Left ventricle myocardium inferior (tissue), 1 donor: ENCODE measurements around the gene ZNF844. TPM values are rescaled to one million over a fixed set of nuclear protein-coding genes. Genes with fewer than 3 reads are reported as not detected.

Experiments
- DNase-seq: peaks from one replicate; pipeline ENCODE4 v3.0.0-alpha.2; 2020
- H3K27ac ChIP-seq: fragments of 200-600 bp; replicated peaks from 2 replicates; pipeline ENCODE4 v1.8.0; 2021
- H3K27me3 ChIP-seq: fragments of 200-600 bp; 2 replicates; pipeline ENCODE4 v1.8.0; 2021; ENCODE audit warnings: low read depth
- H3K36me3 ChIP-seq: fragments of 200-600 bp; 2 replicates; pipeline ENCODE4 v1.8.0; 2021
- H3K4me1 ChIP-seq: fragments of 200-600 bp; 2 replicates; pipeline ENCODE4 v1.8.0; 2021
- H3K4me3 ChIP-seq: fragments of 200-600 bp; 2 replicates; pipeline ENCODE4 v1.8.0; 2021; ENCODE audit warnings: mild to moderate bottlenecking, moderate library complexity
- H3K9me3 ChIP-seq: fragments of 200-600 bp; replicated peaks from 2 replicates; pipeline ENCODE4 v1.8.0; 2021
- intact Hi-C: fragments of 100-400 bp; cut with micrococcal nuclease; formaldehyde crosslinking; loops from one replicate; pipeline ENCODE4 v1.11.0; 2022
- long read RNA-seq: library from polyadenylated mRNA; unstranded; transcript quantifications from one replicate; pipeline ENCODE4 v2.0.0, GENCODE V29; 2021
- total RNA-seq: library from RNA; stranded (reverse); fragmentation: NEBNext Ultra II Directional; extraction: Animal tissue kit (Norgen Biotek cat#: 25700); gene quantifications from one replicate; pipeline ENCODE4 v1.2.1, GENCODE V29; 2021
- TF ChIP-seq, protein P1 (sequence below): fragments of 200-600 bp; IDR thresholded peaks from 2 replicates; pipeline ENCODE4 v1.8.0; 2021; ENCODE audit warnings: antibody characterized with exemption, mild to moderate bottlenecking, borderline replicate concordance
- donor health status: DM: no; HTN: yes; CAD: no; lungs with severe emphysema.

Gene ZNF844
- total RNA-seq = 16.4 TPM
- long read RNA-seq, full-length matches to known transcripts = 3 of 3 reads
- long read RNA-seq, partial matches to known transcripts = 0 of 3 reads
- long read RNA-seq, other reads (novel, unspliced or antisense) = 0 of 3 reads

DNA sequence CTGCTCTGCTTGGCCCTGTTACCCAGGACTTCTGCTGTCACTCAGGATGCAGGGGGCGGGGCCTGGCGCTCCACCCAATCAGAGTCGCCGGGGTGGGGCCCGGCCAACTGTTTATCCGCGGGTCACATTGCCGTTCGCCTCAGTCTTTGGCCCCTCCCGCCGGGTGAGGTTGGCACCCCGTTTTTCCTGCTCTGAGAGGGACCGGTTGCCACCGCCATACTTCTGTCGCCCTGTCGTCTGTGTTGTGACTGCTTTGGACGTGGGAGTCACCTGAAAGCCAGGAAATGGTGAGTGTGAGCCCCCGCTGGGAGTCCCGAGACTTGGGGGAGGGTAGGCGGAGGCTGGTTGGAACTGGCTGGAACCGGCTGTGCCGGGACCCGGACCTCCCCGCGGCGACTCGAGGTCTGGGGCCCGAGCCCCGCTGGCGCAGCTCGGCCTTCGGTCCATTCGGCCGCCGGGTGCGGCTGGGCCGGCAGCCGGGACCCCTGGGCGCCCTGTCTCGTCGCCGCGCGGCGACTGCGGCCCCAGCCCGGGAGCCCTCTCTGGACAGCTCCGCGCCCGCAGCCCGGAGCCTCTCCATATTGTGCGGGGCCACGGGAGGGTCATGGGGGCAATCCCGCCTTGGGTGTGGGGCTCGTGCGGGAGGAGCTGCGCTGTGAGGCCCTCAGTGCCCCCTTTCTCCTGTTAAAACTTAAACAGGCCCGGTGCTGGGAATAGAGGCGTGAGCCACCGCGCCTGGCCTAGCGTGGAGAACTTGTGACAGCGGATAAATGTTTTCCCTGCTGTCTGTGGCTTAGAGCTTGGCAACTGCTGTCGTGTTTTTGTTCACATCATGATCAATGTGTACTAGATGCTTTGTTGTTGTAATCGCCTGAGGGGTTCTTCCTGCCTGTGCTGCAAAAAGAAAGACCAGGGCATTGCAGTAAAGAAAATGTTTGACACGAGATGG, at the start of gene ZNF844:
TSS of gene ZNF844 (plus strand) at position 142 of the 949 bp plus-strand sequence. CDS start at position 285, 143 bp downstream.
- intact Hi-C loops = loop anchor here (5.0 kb wide), 1 partner anchor 77 kb away; the partner anchor contains the start of gene ZNF20
- Histone ChIP-seq H3K27ac (peak within 1 kb of the TSS; percentile 95), H3K36me3 (peaks cover 27% of the 10 kb centered on the region), H3K9me3 (peaks cover 31% of the 10 kb centered on the region), H3K4me3 (peak within 1 kb of the TSS; percentile 79), H3K4me1 (peaks cover 32% of the 10 kb centered on the region), H3K27me3 (no peaks in the 10 kb centered on the region)
- peak; percentile 99 for DNase-seq
- TF ChIP-seq, protein P1, sequence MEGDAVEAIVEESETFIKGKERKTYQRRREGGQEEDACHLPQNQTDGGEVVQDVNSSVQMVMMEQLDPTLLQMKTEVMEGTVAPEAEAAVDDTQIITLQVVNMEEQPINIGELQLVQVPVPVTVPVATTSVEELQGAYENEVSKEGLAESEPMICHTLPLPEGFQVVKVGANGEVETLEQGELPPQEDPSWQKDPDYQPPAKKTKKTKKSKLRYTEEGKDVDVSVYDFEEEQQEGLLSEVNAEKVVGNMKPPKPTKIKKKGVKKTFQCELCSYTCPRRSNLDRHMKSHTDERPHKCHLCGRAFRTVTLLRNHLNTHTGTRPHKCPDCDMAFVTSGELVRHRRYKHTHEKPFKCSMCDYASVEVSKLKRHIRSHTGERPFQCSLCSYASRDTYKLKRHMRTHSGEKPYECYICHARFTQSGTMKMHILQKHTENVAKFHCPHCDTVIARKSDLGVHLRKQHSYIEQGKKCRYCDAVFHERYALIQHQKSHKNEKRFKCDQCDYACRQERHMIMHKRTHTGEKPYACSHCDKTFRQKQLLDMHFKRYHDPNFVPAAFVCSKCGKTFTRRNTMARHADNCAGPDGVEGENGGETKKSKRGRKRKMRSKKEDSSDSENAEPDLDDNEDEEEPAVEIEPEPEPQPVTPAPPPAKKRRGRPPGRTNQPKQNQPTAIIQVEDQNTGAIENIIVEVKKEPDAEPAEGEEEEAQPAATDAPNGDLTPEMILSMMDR = no peak

DNA sequence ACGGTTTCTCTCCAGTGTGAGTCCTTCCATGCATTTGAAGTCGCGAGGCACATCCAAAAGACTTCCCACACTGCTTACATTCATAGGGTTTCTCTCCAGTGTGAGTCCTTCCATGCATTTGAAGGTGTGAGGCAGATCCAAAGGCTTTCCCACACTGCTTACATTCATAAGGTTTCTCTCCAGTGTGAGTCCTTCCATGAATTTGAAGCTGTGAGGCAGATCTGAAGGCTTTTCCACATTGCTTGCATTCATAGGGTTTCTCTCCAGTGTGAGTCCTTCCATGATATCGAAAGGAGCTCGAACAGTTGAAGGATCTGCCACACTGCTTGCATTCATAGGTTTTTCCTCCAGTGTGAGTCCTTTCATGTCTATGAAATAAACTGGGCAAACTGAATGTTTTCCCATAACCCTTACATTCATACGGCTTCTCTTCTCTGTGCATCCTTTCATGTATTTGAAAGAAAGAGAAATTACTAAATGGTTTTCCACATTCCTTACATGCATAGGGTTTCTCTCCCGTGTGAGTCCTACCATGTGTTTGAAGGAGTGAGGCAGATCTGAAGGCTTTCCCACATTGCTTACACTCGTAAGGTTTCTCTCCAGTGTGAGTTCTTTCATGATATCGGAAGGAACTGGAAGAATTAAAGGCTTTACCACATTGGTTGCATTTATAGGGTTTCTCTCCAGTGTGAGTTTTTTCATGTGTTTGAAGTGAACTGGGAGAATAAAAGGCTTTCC, 49.3 kb upstream of the ZNF844 start:
- intact Hi-C loops = no loop called here
- Histone ChIP-seq H3K4me3 (no peak overlapping the region), H3K27ac (no peak overlapping the region), H3K9me3 (peaks cover 96% of the 10 kb centered on the region), H3K36me3 (peaks cover 77% of the 10 kb centered on the region), H3K27me3 (no peaks in the 10 kb centered on the region), H3K4me1 (no peaks in the 10 kb centered on the region)
- TF ChIP-seq, protein P1 = no peak
- DNase-seq = no peak

DNA sequence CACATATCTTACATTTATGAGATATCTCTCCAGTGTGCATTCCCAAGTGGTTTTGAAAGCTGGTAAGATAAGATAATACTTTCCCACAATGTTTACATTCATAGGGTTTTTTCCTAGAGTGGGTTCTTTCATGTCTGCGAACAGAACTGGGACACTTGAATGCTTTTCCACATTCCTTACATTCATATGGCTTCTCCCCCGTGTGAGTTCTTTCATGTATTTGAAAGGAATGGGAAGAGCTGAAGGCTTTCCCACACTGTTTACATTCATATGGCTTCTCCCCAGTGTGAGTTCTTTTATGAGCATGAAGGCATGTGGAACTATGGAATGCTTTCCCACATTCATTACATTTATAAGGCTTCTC, 48.8 kb upstream of the ZNF844 start:
- H3K36me3 ChIP-seq = peaks cover 77% of the 10 kb centered on the region
- intact Hi-C loops = no loop called here
- H3K9me3 ChIP-seq = peaks cover 100% of the 10 kb centered on the region
- TF ChIP-seq, protein P1 = no peak
- no peaks in the 10 kb centered on the region for H3K27me3 ChIP-seq
- no peaks in the 10 kb centered on the region for H3K4me1 ChIP-seq
- no peak for DNase-seq
- no peak overlapping the region for H3K4me3 ChIP-seq
- H3K27ac ChIP-seq = no peak overlapping the region

DNA sequence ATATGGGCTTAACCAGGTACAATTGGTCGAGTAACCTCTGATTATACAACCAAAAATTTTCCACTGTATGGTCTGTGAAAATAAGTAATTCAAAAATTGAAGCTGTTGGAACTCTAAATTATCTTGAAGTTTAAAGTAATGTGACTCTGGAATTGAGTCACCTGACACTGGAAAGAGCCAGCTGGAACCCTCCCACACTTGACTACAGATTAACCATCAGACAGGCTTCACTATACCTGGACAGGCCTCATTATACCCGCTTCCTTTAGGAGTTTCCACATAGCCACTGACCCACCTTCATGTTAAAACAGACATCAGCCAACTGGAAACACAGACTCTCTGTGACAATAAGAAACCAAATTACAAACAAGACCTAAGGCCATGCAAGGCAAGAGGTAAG, 30.3 kb upstream of the ZNF844 start:
- H3K27ac ChIP-seq = no peak overlapping the region

DNA sequence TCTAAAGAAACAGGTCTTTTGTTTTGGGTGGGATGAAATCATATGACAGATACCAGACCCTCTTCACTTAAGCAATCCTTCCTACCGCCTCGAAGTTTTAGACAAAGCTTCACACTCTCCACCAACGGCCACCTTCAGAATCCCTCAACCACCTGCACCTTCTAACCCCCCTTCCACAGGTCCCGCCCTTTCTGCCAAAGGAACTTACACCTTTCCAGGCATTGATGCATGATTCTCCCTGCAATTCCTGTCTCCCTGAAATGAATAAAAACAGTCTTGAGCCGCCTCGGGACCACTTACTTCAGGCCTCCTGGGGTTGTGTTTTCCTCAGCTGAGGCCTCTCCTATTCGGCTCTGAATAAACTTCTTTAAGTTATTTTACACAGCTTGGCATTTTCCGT, 29.9 kb upstream of the ZNF844 start:
- intact Hi-C loops = no loop called here
- peaks cover 2% of the 10 kb centered on the region for H3K36me3 ChIP-seq
- H3K4me3 ChIP-seq = peak overlapping the region; percentile 78
- H3K27ac ChIP-seq = peak overlapping the region; percentile 86
- H3K4me1 ChIP-seq = peaks cover 23% of the 10 kb centered on the region
- H3K27me3 ChIP-seq = no peaks in the 10 kb centered on the region
- DNase-seq = no peak
- H3K9me3 ChIP-seq = no peaks in the 10 kb centered on the region
- TF ChIP-seq, protein P1 = no peak

More for the DNA sequence above, 30.3 kb upstream of the ZNF844 start:
- peaks cover 6% of the 10 kb centered on the region for H3K36me3 ChIP-seq
- H3K4me3 ChIP-seq = peak overlapping the region; percentile 78
- no peak for DNase-seq
- TF ChIP-seq, protein P1 = no peak
- no peaks in the 10 kb centered on the region for H3K27me3 ChIP-seq
- peaks cover 23% of the 10 kb centered on the region for H3K4me1 ChIP-seq
- intact Hi-C loops = no loop called here
- no peaks in the 10 kb centered on the region for H3K9me3 ChIP-seq
